Loucy (cell line): ENCODE results near the gene SLC7A4.

Source experiments
- H2AFZ ChIP-seq: fragments of 200-600 bp; sonication (generic); 2 replicates; pipeline ENCODE4 v1.6.0; 2016; ENCODE audit warnings: antibody characterized with exemption, mild to moderate bottlenecking, low read length, moderate library complexity
- H3F3A ChIP-seq: fragments of 200-600 bp; 2 replicates; pipeline ENCODE4 v1.6.0; 2016; ENCODE audit warnings: antibody characterized with exemption, low read depth, mild to moderate bottlenecking
- H3K27me3 ChIP-seq: fragments of 200-600 bp; sonication (generic); 2 replicates; pipeline ENCODE4 v1.6.1; 2014; ENCODE audit warnings: low read length, mild to moderate bottlenecking; ENCODE audit not compliant: insufficient read depth, poor library complexity, severe bottlenecking
- H3K36me3 ChIP-seq: fragments of 200-600 bp; sonication (generic); 2 replicates; pipeline ENCODE4 v1.6.1; 2016; ENCODE audit warnings: low read length; ENCODE audit not compliant: insufficient read depth
- H3K4me1 ChIP-seq: fragments of 200-600 bp; sonication (generic); 2 replicates; pipeline ENCODE4 v1.5.1; 2014; ENCODE audit warnings: low read length, mild to moderate bottlenecking; ENCODE audit not compliant: insufficient read depth, poor library complexity, severe bottlenecking
- H3K4me2 ChIP-seq: fragments of 200-600 bp; sonication (generic); 2 replicates; pipeline ENCODE4 v1.6.0; 2014; ENCODE audit warnings: antibody characterized with exemption, low read length, low read depth, mild to moderate bottlenecking; ENCODE audit not compliant: poor library complexity, severe bottlenecking
- H3K4me3 ChIP-seq: fragments of 200-600 bp; sonication (generic); 2 replicates; pipeline ENCODE4 v1.5.1; 2014; ENCODE audit warnings: low read length, mild to moderate bottlenecking, mixed read lengths; ENCODE audit not compliant: poor library complexity, severe bottlenecking
- H3K79me2 ChIP-seq: fragments of 200-600 bp; sonication (generic); 2 replicates; pipeline ENCODE4 v1.6.1; 2014; ENCODE audit warnings: low read length; ENCODE audit not compliant: insufficient read depth
- H3K9ac ChIP-seq: fragments of 200-600 bp; sonication (generic); 2 replicates; pipeline ENCODE4 v1.6.0; 2014; ENCODE audit warnings: mild to moderate bottlenecking, low read depth, low read length, moderate library complexity; ENCODE audit not compliant: poor library complexity, severe bottlenecking
- H3K9me2 ChIP-seq: fragments of 200-600 bp; sonication (generic); replicated peaks from 2 replicates; pipeline ENCODE4 v1.6.1; 2016; ENCODE audit warnings: low read depth, low read length, mixed read lengths
- H3K9me3 ChIP-seq: fragments of 200-600 bp; sonication (generic); 2 replicates; pipeline ENCODE4 v1.6.1; 2014; ENCODE audit warnings: mild to moderate bottlenecking, antibody characterized with exemption, low read length, low read depth; ENCODE audit not compliant: insufficient read depth
- H4K20me1 ChIP-seq: fragments of 200-600 bp; sonication (generic); 2 replicates; pipeline ENCODE4 v1.6.0; 2014; ENCODE audit warnings: antibody characterized with exemption, low read length, mild to moderate bottlenecking; ENCODE audit not compliant: insufficient read depth, poor library complexity, severe bottlenecking
- CTCF ChIP-seq: fragments of 200-600 bp; sonication (generic); conservative IDR thresholded peaks from 2 replicates; pipeline ENCODE4 v1.5.1; 2014; ENCODE audit warnings: mild to moderate bottlenecking, antibody characterized with exemption, low read length
- EZH2phosphoT487 ChIP-seq: fragments of 200-600 bp; IDR thresholded peaks from 2 replicates; pipeline ENCODE4 v1.6.1; 2018; ENCODE audit warnings: antibody characterized with exemption, mild to moderate bottlenecking, moderate library complexity, borderline replicate concordance

SLC7A4 gene

GRCh38 chr22:20993304-20994127 lies 38.8 kb downstream of the SLC7A4 start:
- Histone ChIP-seq H3K79me2 (no peaks in the 10 kb centered on the region), H3K9me3 (no peaks in the 10 kb centered on the region), H3K27me3 (no peaks in the 10 kb centered on the region), H3K36me3 (peaks cover 5% of the 10 kb centered on the region; the same call in 1 of the 2 replicates), H3F3A (no peaks in the 10 kb centered on the region), H3K4me1 (peaks cover 8% of the 10 kb centered on the region), H4K20me1 (no peaks in the 10 kb centered on the region), H3K9ac (no peak overlapping the region), H2AFZ (no peak overlapping the region), H3K9me2 (no peaks in the 10 kb centered on the region), H3K4me3 (no peak overlapping the region), H3K4me2 (no peak overlapping the region)
- TF ChIP-seq CTCF (no peak), EZH2phosphoT487 (no peak)

GRCh38 chr22:20992456-20993303 lies 39.7 kb downstream of the SLC7A4 start:
- Histone ChIP-seq H3K9me3 (no peaks in the 10 kb centered on the region), H3K79me2 (no peaks in the 10 kb centered on the region), H3K4me3 (no peak overlapping the region), H3K9ac (no peak overlapping the region), H3K4me1 (peaks cover 8% of the 10 kb centered on the region), H4K20me1 (no peaks in the 10 kb centered on the region), H3K27me3 (no peaks in the 10 kb centered on the region), H3K9me2 (no peaks in the 10 kb centered on the region), H3F3A (no peaks in the 10 kb centered on the region), H3K4me2 (no peak overlapping the region), H3K36me3 (peaks cover 5% of the 10 kb centered on the region; the same call in 1 of the 2 replicates), H2AFZ (no peak overlapping the region)
- no peak for TF ChIP-seq CTCF
- no peak for TF ChIP-seq EZH2phosphoT487

- Histone ChIP-seq H3K4me2 (no peak overlapping the region), H3K9ac (no peak overlapping the region), H3K36me3 (peaks cover 5% of the 10 kb centered on the region; the same call in 1 of the 2 replicates), H3K27me3 (no peaks in the 10 kb centered on the region), H3K9me3 (no peaks in the 10 kb centered on the region), H3K79me2 (no peaks in the 10 kb centered on the region), H2AFZ (no peak overlapping the region), H3K4me1 (peaks cover 8% of the 10 kb centered on the region), H4K20me1 (no peaks in the 10 kb centered on the region), H3F3A (no peaks in the 10 kb centered on the region), H3K4me3 (no peak overlapping the region), H3K9me2 (no peaks in the 10 kb centered on the region)
- TF ChIP-seq CTCF: no peak
- no peak for TF ChIP-seq EZH2phosphoT487
Observed at GRCh38 chr22:20992056-20992442, 40.3 kb downstream of the SLC7A4 start.
